SK-MEL-5 (cell line): ENCODE data around the gene DDX39A. TPM values are rescaled to one million over a fixed set of nuclear protein-coding genes. Genes with fewer than 3 reads are reported as not detected.

Source experiments
- DNase-seq: peaks from one replicate; pipeline ENCODE4 v3.0.0-alpha.2; 2016; ENCODE audit warnings: low read depth, low spot score
- in situ Hi-C: cut with HindIII; loops from 2 replicates; pipeline ENCODE4 v1.10.0; 2016; ENCODE audit warnings: low sequenced_read_pairs, high pct_unique_total_duplicates, low pct_unique_long_range_greater_than_20kb
- total RNA-seq: library from RNA; depleted of rRNA; stranded (reverse); fragments of >200 nt; shearing (Covaris generic); gene quantifications from 2 replicates; pipeline ENCODE4 v1.2.3, GENCODE V29; 2014

The DDX39A gene
- total RNA-seq, 1 experiment from 2014 or later: 72.9 TPM

- in situ Hi-C loops: no loop called here
- DNase-seq: no peak
These were observed 18.5 kb upstream of the DDX39A start for GRCh38 chr19:14437578-14438140.

DNA sequence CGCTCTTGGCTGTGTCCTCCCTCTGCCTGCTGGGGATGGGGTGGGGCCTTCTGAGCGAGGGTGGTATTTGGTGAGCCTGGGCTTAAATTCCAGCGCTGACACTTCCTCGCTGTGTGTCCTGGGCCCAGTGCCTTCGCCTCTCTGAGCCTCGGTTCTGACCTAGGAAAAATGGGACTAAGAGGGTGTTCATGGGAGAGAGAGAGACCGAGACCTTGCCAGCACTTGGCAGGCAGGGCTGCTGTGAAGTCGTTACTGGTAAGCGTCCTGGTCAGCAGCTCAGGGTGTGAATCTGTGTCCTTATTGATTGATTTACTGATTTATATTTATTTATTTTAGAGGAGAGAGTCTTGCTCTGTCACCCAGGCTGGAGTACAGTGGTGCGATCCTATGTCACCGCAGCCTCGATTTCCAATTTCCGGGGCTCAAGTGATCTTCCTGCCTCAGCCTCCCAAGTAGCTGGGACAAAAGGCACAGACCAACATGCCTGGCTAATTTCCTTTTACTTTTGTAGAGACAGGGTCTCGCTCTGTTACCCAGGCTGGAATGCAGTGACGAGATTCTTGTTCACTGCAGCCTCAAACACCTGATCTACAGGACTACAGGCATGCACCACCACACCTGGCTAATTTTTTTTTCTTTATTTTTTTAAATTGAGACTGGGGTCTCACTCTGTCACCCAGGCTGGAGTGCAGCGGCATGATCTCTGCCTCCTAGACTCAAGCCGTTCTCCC lies 16.3 kb upstream of the DDX39A start:
- DNase-seq: no peak
- in situ Hi-C loops: no loop called here

DNA sequence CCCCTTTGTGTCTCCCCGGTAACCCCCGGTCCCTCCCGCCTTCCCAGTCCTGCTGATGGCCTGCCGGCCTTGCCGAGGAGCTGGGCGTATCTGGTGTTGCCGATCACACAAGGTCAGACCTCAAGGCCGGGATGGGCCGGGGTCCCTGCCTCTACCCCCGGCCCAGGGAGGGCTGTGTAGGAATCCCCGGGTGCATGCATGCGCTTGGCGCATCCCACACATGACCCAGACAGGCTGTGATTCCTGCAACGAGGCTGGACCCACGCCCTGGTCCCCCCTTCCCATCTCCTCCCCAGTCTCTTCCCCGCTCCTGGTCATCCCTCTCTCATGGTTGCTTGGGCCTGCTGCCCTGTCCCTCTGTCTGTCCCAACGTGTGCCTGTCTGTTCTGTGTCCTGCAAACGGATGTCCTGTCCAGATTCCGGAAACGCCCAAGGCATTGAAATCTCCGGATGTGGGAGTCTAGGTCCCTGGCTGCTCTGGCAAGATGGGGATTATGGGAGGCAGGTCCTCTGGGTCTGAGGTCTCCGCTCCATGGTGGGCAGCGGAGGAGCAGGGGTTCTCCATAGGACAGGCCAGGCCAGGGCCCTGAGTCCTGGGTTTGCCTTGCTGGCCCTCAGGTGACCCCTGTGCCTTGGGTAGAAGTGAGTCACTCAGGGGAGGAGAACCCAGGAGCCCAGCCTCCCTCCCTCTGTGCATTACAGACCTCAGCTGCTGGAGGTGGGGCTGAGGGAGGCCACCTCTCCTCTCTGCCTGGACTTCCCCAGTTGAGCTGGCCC lies 15.6 kb upstream of the DDX39A start:
- DNase-seq: no peak
- in situ Hi-C loops: no loop called here

DNA sequence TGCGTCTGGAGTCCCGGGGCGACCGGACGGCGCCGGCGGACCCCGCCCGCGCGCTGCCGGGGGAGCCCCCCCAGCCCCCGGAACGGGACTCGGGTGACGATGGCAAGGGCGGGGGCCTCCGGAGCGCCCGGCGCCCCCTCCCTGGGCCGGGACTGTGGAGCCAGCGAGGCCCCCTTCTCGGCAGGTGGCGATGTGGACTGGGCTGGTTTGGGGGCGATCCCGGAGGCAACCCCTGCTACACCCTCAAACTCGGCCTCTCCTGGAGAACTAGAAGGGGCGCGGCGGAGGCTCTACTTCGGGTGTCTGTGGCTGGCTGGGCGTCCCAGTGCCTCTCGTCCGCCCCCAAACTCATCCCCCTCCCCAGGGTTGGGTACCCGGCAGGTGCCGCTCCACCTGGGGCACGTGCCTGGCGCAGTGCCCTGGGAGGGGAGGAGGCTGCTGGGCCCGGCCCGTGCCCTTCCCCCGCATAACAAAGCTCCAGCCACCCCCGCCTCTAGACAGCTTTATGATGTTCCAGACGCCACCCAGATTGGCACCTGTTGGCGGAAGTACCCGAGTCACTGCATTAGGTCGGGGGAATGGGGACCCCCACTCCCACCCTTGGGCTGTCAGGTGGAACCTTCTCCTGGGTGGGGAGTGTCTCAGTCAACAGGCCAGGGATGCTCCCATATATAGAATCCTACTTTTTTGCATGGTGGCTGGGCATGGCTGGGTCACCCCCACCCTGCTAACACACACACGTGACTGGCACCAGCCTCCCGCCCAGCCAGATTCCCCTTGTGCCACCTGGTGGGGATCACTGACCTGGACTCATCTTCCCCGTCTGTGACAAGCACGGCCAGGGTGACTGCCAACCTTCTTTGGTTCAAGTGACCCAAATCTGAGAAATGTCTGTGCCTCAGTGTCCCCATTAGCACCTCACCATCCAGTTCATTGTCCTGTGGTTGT lies 14.7 kb upstream of the DDX39A start:
- in situ Hi-C loops: no loop called here
- no peak for DNase-seq

DNA sequence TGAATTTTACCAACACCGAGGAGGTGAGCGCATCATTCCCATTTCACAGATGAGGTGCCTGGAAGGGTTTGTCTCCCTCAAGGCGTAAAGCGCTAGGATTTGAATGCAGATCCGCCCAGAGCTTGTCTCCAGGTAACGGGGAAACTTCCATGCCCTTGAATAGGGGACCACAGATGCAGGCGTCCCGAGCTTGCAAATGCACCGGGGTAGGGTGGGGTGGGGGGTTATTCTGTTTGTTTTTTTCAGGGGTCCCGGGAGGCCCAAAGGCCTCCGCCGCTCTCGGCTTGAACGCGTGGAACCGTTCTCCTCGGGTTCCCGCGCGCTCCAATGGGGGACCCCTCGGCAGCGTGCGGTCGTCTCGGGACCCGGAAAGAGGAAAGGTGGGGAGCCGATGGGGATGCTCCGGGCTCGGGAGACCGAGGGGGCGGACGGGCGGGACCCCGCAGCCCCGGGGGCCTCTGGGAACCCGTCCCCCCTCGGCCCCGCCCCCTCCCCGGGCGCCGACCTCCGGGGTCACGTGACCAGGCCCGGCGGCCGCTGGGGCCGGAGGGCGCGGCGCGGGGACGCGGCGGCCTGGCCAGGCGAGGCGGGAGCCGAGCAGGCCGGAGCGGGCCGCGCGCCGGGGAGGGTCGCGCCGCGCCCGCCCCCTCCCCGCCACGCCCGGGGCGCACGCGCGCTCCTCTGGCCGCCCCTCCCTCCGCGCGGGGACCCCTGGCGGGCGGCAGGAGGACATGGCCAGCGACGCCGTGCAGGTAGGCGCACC lies 13.8 kb upstream of the DDX39A start, which contains the start of gene PKN1:
Gene PKN1, plus strand, starts transcription at position 516 of the 763 bp plus-strand sequence. Its CDS starts 216 bp downstream, at position 732.
- in situ Hi-C loops: no loop called here
- DNase-seq: no peak

- in situ Hi-C loops: no loop called here
- DNase-seq: no peak
These were observed 11.6 kb upstream of the DDX39A start for GRCh38 chr19:14430712-14431111.

DNA sequence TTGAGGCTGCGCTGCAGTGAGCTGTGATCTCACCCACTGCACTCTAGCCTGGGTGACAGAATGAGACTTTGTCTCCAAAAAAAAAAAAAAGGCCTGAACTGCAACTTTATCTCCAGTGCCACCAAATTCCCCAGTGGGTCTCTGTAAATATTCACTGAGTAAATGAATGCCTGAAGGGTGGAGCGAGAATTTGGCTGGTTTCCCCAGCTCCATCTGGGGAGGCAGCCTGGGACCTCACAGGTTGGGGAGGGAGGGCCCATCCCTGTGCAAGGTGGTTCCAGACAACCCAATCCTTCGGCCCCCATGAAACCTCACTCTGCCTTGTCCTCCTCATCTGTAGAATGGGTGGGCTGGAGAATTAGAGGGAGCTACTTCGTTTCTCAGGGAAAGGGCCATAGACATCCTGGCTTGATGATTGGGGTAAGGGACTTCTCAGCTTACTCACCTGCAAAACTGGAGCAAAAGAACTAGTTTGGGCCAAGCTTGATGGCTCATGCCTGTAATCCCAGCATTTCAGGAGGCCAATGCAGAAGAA lies 9.8 kb upstream of the DDX39A start:
- in situ Hi-C loops: no loop called here
- no peak for DNase-seq

- DNase-seq: no peak
- in situ Hi-C loops: no loop called here
These were observed 8.3 kb upstream of the DDX39A start for GRCh38 chr19:14427461-14427860.

- DNase-seq: no peak
- in situ Hi-C loops: no loop called here
These were observed 6.6 kb upstream of the DDX39A start for GRCh38 chr19:14425696-14426138.

DNA sequence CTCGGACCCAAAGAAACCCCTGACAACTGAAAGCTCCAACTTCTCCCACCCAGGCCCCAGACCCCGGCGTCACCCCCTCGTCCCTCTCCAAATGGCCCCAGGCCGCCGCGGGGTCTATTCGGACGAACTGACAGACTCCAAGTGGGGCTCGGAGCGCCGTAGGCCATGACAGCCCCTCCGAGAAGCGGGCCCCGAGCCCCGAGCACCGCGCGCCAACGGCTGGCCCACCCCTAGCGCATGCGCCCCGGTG lies 360 bp downstream of the DDX39A start:
- in situ Hi-C loops: no loop called here
- no peak for DNase-seq

- in situ Hi-C loops: no loop called here
- DNase-seq: no peak
These were observed 2.3 kb downstream of the DDX39A start for GRCh38 chr19:14416817-14417231.

DNA sequence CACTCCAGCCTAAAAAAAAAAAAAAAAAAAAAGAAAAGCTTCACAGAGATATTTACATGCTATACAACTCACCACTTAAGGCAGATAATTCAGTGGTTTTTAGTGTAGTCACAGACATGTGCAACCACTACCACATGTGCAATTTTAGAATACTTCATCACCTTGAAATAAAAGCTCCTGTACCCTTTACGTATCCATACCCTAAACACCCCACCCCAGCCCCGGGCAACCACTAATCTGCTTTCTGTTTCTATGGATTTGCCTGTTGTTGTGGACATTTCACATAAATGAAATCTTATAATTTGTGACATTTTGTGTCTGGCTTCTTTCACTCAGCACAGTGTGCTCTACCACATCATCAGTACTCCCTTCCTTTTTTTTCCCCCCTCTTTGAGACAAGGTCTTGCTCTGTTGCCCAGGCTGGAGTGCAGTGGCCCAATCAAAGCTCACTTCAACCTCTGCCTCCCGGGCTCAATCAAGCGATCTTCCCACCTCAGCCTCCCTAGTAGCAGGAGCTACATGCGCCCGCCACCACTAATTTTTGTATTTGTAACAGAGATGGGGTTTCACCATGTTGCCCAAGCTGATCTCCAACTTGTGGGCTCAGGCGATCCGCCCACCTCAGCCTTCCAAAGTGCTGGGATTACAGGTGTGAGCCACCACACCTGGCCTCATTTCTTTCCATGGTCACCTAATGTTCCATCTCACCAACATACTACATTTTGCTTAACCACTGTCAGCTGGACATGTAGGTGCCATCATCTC lies 4.0 kb downstream of the DDX39A start:
- in situ Hi-C loops: no loop called here
- no peak for DNase-seq

GRCh38 chr19:14413693-14414181 lies 5.4 kb downstream of the DDX39A start:
- in situ Hi-C loops: no loop called here
- no peak for DNase-seq

- in situ Hi-C loops: no loop called here
- DNase-seq: no peak
These were observed 6.0 kb downstream of the DDX39A start for GRCh38 chr19:14412996-14413692.

- DNase-seq: no peak
- in situ Hi-C loops: no loop called here
These were observed 6.7 kb downstream of the DDX39A start for GRCh38 chr19:14412324-14412995.
